HG03060 (cell line): Measurements from ENCODE around the gene FBXO17.

Experiments used
- ATAC-seq: cut with Tn5 transposase; IDR thresholded peaks from one replicate; pipeline ENCODE4 v1.9.1; 2021; ENCODE audit warnings: low read depth, moderate number of reproducible peaks; ENCODE audit not compliant: unreplicated experiment

FBXO17 gene

GRCh38 chr19:38894968-38895367 is 80.6 kb downstream of the FBXO17 start:
- no peak for ATAC-seq

- ATAC-seq, result no peak
These were observed 82.2 kb downstream of the FBXO17 start for GRCh38 chr19:38893341-38893771.

DNA sequence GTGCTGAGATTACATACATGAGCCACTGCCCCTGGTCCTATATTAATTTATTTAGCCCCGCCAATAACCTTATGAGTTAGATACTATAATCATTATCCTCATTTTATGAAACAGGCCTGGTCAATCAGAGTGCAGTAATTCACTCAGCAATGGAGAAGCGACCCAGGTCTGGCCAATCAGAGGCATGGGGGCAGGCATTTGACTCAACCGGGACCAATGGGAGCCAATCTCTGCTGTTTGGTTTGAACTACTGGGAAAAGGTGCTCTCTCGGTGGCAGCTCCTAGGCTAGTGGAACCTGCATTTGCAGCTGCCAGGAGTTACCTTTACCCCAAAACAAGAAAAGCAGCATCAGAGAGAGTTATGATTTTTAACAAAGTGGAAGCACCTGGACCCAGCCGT is 82.7 kb downstream of the FBXO17 start:
- ATAC-seq, result no peak

DNA sequence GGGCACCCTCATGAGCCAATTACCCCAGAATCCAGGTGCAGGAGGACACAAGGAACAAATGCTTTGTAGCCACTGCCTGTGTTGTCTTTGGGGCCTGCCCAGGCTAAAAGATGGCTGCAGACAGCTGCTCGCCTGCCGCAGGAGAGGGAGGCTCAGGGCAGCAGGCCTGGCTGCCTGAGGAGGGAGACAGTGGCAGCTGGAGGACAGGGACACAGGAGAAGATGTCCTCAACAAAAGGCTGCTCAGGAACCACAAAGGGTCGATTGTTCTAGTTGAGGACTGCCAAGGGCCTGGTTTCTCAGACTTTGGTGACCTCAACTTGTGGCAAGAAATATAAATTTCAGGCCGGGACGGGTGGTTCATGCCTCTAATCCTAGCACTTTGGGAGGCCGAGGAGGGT is 83.8 kb downstream of the FBXO17 start:
- no peak for ATAC-seq
